ENCODE data around the gene SULT4A1.

The SULT4A1 gene

GRCh38 chr22:43882122-43882767 is 19.9 kb upstream of the SULT4A1 start:
- H3K4me3 ChIP-seq (ENCODE audit: low read depth, low read length) = no peak overlapping the region
- TF ChIP-seq CTCF (IDR thresholded peaks at IDR 0.05; ENCODE audit: low read depth, low read length) = no peak

GRCh38 chr22:43881091-43882061 is 19.1 kb upstream of the SULT4A1 start:
- no peak overlapping the region for H3K4me3 ChIP-seq (ENCODE audit: low read depth, low read length)
- TF ChIP-seq CTCF (IDR thresholded peaks at IDR 0.05; ENCODE audit: low read depth, low read length) = no peak

GRCh38 chr22:43880541-43880991 is 18.3 kb upstream of the SULT4A1 start:
- TF ChIP-seq CTCF (IDR thresholded peaks at IDR 0.05; ENCODE audit: low read depth, low read length) = no peak
- H3K4me3 ChIP-seq (ENCODE audit: low read depth, low read length) = no peak overlapping the region

GRCh38 chr22:43879901-43880540 is 17.7 kb upstream of the SULT4A1 start:
- TF ChIP-seq CTCF (IDR thresholded peaks at IDR 0.05; ENCODE audit: low read depth, low read length) = no peak
- H3K4me3 ChIP-seq (ENCODE audit: low read depth, low read length) = no peak overlapping the region

GRCh38 chr22:43878831-43879550 is 16.7 kb upstream of the SULT4A1 start:
- TF ChIP-seq CTCF (IDR thresholded peaks at IDR 0.05; ENCODE audit: low read depth, low read length) = no peak
- no peak overlapping the region for H3K4me3 ChIP-seq (ENCODE audit: low read depth, low read length)

- no peak for TF ChIP-seq CTCF (IDR thresholded peaks at IDR 0.05; ENCODE audit: low read depth, low read length)
- H3K4me3 ChIP-seq (ENCODE audit: low read depth, low read length) = no peak overlapping the region
Measured at GRCh38 chr22:43878079-43878795, 15.9 kb upstream of the SULT4A1 start.
